HepG2 (cell line): ENCODE measurements around the gene SH3BP5. TPM values are rescaled to one million over a fixed set of nuclear protein-coding genes. Genes with fewer than 3 reads are reported as not detected.
A peak's percentile ranks its signal among the peaks of the same experiment; 100 is the strongest.

Source experiments
- CCDC6 ChIP-seq: sonication (generic); formaldehyde crosslinking; IDR thresholded peaks from 2 replicates; pipeline ENCODE4 v1.8.1; 2022; ENCODE audit warnings: mild to moderate bottlenecking, missing genetic modification reagents, moderate library complexity
- CENPBD1 ChIP-seq: sonication (generic); formaldehyde crosslinking; IDR thresholded peaks from 2 replicates; pipeline ENCODE4 v1.8.0; 2022; ENCODE audit warnings: missing genetic modification reagents, low read depth, mild to moderate bottlenecking, borderline replicate concordance
- CHD4 ChIP-seq: fragments of 200-600 bp; sonication (generic); IDR thresholded peaks from 2 replicates; pipeline ENCODE4 v1.7.0; 2017; ENCODE audit warnings: mild to moderate bottlenecking, low read length, borderline replicate concordance
- CTCF ChIP-seq: sonication (generic); formaldehyde crosslinking; IDR thresholded peaks from 2 replicates; pipeline ENCODE4 v1.5.0; 2020; ENCODE audit warnings: mild to moderate bottlenecking, missing genetic modification reagents, moderate library complexity
- ESRRA ChIP-seq: sonication (generic); formaldehyde crosslinking; IDR thresholded peaks from 2 replicates; pipeline ENCODE4 v1.5.1; 2020; ENCODE audit warnings: mild to moderate bottlenecking, low read depth, missing genetic modification reagents
- GATAD2A ChIP-seq: IDR thresholded peaks from 2 replicates; pipeline ENCODE4 v1.6.1; 2016
- GPN1 ChIP-seq: sonication (generic); formaldehyde crosslinking; IDR thresholded peaks from 2 replicates; pipeline ENCODE4 v1.5.1; 2020; ENCODE audit warnings: missing genetic modification reagents, borderline replicate concordance
- GTF2F1 ChIP-seq: fragments of 150-350 bp; IDR thresholded peaks from 2 replicates; pipeline ENCODE4 v1.6.1; 2014; ENCODE audit warnings: low read length
- HNRNPL ChIP-seq: fragments of 200-400 bp; formaldehyde crosslinking; IDR thresholded peaks from 2 replicates; pipeline ENCODE4 v1.6.1; 2017; ENCODE audit warnings: mild to moderate bottlenecking, low read depth, low read length
- KMT2A ChIP-seq: sonication (generic); formaldehyde crosslinking; IDR thresholded peaks from 2 replicates; pipeline ENCODE4 v1.4.0; 2020; ENCODE audit warnings: missing genetic modification reagents
- MAFK ChIP-seq, 2 experiments: IDR thresholded peaks in 1 of 2; conservative IDR thresholded peaks in 1 of 2; 2 replicates each; pipeline ENCODE4 v1.6.1; 2011; ENCODE audit warnings: improper control_type of control experiment in 2 of 2, low read length in 2 of 2
- MYC ChIP-seq: sonication (generic); formaldehyde crosslinking; IDR thresholded peaks from 2 replicates; pipeline ENCODE4 v1.9.0; 2021; ENCODE audit warnings: missing genetic modification reagents, borderline replicate concordance
- NCOA1 ChIP-seq: sonication (generic); formaldehyde crosslinking; IDR thresholded peaks from 2 replicates; pipeline ENCODE4 v1.9.0; 2021; ENCODE audit warnings: missing genetic modification reagents
- PBX3 ChIP-seq: sonication (generic); formaldehyde crosslinking; IDR thresholded peaks from 2 replicates; pipeline ENCODE4 v1.8.1; 2023; ENCODE audit warnings: missing genetic modification reagents, inconsistent platforms, borderline replicate concordance
- RFX3 ChIP-seq: IDR thresholded peaks from 2 replicates; pipeline ENCODE4 v1.6.1; 2016; ENCODE audit warnings: missing biosample characterization, missing genetic modification reagents
- SALL2 ChIP-seq: sonication (generic); formaldehyde crosslinking; IDR thresholded peaks from 2 replicates; pipeline ENCODE4 v1.8.1; 2023; ENCODE audit warnings: mild to moderate bottlenecking, missing genetic modification reagents, inconsistent platforms
- SP2 ChIP-seq: sonication (generic); formaldehyde crosslinking; IDR thresholded peaks from 2 replicates; pipeline ENCODE4 v1.5.1; 2020; ENCODE audit warnings: mild to moderate bottlenecking, missing genetic modification reagents
- TMF1 ChIP-seq: sonication (generic); formaldehyde crosslinking; IDR thresholded peaks from 2 replicates; pipeline ENCODE4 v1.8.1; 2022; ENCODE audit warnings: low read depth, missing genetic modification reagents
- ZBTB7A ChIP-seq: sonication (generic); formaldehyde crosslinking; IDR thresholded peaks from 2 replicates; pipeline ENCODE4 v1.8.0; 2022; ENCODE audit warnings: mild to moderate bottlenecking, missing genetic modification reagents
- ZMYM3 ChIP-seq: sonication (generic); formaldehyde crosslinking; IDR thresholded peaks from 2 replicates; pipeline ENCODE4 v1.5.1; 2020; ENCODE audit warnings: mild to moderate bottlenecking, missing genetic modification reagents
- ZNF224 ChIP-seq: sonication (generic); formaldehyde crosslinking; IDR thresholded peaks from 2 replicates; pipeline ENCODE4 v1.5.0; 2020; ENCODE audit warnings: mild to moderate bottlenecking, missing genetic modification reagents
- ZNF317 ChIP-seq: sonication (generic); formaldehyde crosslinking; IDR thresholded peaks from 2 replicates; pipeline ENCODE4 v1.5.0; 2020; ENCODE audit warnings: mild to moderate bottlenecking, missing genetic modification reagents
- ZSCAN29 ChIP-seq: sonication (generic); formaldehyde crosslinking; conservative IDR thresholded peaks from 2 replicates; pipeline ENCODE4 v1.4.0; 2020; ENCODE audit warnings: mild to moderate bottlenecking, missing genetic modification reagents
- polyA plus RNA-seq, 8 experiments: library from polyadenylated mRNA; depleted of rRNA in 3 of 8; stranded (reverse) in 7 of 8; unstranded in 1 of 8; fragments of >200 nt; fragmentation: Illumina TruSeq in 4 of 8; extraction: Trizol in 4 of 8; gene quantifications; 2 replicates each; pipeline versions ENCODE4 v1.2.1 to v1.2.3, GENCODE V29; 2011 to 2016; ENCODE audit warnings: low read depth in 4 of 8, missing spikeins in 1 of 8, mixed read lengths in 1 of 8; ENCODE audit not compliant: insufficient read depth in 1 of 8
- total RNA-seq, 5 experiments: library from RNA; depleted of rRNA; stranded (reverse); fragments of >200 nt; fragmentation: Illumina TruSeq; extraction: Trizol; gene quantifications; 2 replicates each; pipeline ENCODE4 v1.2.3, GENCODE V29; 2016; ENCODE audit warnings: low read depth in 1 of 5
- TF ChIP-seq, protein P1 (sequence below): IDR thresholded peaks from 2 replicates; pipeline ENCODE4 v1.6.1; 2016; ENCODE audit warnings: mild to moderate bottlenecking
- TF ChIP-seq, protein P2 (sequence below): sonication (generic); formaldehyde crosslinking; IDR thresholded peaks from 2 replicates; pipeline ENCODE4 v1.9.0; 2021; ENCODE audit warnings: missing genetic modification reagents, borderline replicate concordance

SH3BP5 gene
- total and polyA plus RNA-seq, 2 of the 13 experiments (the other 11 are each of a cell fraction or from before 2014, with no cell fraction given): 0.09 to 0.16 TPM

- TF ChIP-seq MYC (CRISPR knock-in tag): peak; percentile 20; the same call in 1 of the 2 replicates
- no peak for TF ChIP-seq GTF2F1
- TF ChIP-seq CTCF: peak; percentile 62
- TF ChIP-seq SALL2 (CRISPR knock-in tag): peak; percentile 46; the same call in 1 of the 2 replicates
- TF ChIP-seq, protein P1, sequence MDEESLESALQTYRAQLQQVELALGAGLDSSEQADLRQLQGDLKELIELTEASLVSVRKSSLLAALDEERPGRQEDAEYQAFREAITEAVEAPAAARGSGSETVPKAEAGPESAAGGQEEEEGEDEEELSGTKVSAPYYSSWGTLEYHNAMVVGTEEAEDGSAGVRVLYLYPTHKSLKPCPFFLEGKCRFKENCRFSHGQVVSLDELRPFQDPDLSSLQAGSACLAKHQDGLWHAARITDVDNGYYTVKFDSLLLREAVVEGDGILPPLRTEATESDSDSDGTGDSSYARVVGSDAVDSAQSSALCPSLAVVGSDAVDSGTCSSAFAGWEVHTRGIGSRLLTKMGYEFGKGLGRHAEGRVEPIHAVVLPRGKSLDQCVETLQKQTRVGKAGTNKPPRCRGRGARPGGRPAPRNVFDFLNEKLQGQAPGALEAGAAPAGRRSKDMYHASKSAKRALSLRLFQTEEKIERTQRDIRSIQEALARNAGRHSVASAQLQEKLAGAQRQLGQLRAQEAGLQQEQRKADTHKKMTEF (CRISPR knock-in tag): no peak
- no peak for TF ChIP-seq ZBTB7A (CRISPR knock-in tag)
- TF ChIP-seq CCDC6 (CRISPR knock-in tag): no peak
- no peak for TF ChIP-seq ESRRA (CRISPR knock-in tag)
- no peak for TF ChIP-seq RFX3
- TF ChIP-seq ZSCAN29: peak; percentile 47
- TF ChIP-seq HNRNPL: no peak
- no peak for TF ChIP-seq GPN1 (CRISPR knock-in tag)
- no peak for TF ChIP-seq ZNF317 (CRISPR knock-in tag)
- no peak for TF ChIP-seq TMF1
- no peak for TF ChIP-seq GATAD2A (CRISPR knock-in tag)
- TF ChIP-seq MAFK (conservative IDR thresholded peaks at IDR 0.05 in 1 of 2, IDR thresholded peaks at IDR 0.05 in 1 of 2; ENCODE audit: low read length in 2 of 2): no peak
- TF ChIP-seq CHD4: no peak
- TF ChIP-seq PBX3: no peak
- TF ChIP-seq KMT2A (CRISPR knock-in tag): no peak
- no peak for TF ChIP-seq CENPBD1
- no peak for TF ChIP-seq ZMYM3
- no peak for TF ChIP-seq ZNF224 (CRISPR knock-in tag)
- no peak for TF ChIP-seq SP2 (CRISPR knock-in tag)
- no peak for TF ChIP-seq NCOA1 (CRISPR knock-in tag)
- TF ChIP-seq, protein P2, sequence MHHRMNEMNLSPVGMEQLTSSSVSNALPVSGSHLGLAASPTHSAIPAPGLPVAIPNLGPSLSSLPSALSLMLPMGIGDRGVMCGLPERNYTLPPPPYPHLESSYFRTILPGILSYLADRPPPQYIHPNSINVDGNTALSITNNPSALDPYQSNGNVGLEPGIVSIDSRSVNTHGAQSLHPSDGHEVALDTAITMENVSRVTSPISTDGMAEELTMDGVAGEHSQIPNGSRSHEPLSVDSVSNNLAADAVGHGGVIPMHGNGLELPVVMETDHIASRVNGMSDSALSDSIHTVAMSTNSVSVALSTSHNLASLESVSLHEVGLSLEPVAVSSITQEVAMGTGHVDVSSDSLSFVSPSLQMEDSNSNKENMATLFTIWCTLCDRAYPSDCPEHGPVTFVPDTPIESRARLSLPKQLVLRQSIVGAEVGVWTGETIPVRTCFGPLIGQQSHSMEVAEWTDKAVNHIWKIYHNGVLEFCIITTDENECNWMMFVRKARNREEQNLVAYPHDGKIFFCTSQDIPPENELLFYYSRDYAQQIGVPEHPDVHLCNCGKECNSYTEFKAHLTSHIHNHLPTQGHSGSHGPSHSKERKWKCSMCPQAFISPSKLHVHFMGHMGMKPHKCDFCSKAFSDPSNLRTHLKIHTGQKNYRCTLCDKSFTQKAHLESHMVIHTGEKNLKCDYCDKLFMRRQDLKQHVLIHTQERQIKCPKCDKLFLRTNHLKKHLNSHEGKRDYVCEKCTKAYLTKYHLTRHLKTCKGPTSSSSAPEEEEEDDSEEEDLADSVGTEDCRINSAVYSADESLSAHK (CRISPR knock-in tag): no peak
Observed at GRCh38 chr3:15332405-15333098, at the start of gene SH3BP5 (continued).
